Measurements from ENCODE around the gene KCND3. TPM values are rescaled to one million over a fixed set of nuclear protein-coding genes. Genes with fewer than 3 reads are reported as not detected.

The KCND3 gene
- total RNA-seq, 1 donor from 2014 or later: 0.15 TPM

- no peaks in the 10 kb centered on the region for H3K36me3 Mint-ChIP-seq (ENCODE audit: low read depth, unreplicated experiment)
- TF ChIP-seq, protein P1, sequence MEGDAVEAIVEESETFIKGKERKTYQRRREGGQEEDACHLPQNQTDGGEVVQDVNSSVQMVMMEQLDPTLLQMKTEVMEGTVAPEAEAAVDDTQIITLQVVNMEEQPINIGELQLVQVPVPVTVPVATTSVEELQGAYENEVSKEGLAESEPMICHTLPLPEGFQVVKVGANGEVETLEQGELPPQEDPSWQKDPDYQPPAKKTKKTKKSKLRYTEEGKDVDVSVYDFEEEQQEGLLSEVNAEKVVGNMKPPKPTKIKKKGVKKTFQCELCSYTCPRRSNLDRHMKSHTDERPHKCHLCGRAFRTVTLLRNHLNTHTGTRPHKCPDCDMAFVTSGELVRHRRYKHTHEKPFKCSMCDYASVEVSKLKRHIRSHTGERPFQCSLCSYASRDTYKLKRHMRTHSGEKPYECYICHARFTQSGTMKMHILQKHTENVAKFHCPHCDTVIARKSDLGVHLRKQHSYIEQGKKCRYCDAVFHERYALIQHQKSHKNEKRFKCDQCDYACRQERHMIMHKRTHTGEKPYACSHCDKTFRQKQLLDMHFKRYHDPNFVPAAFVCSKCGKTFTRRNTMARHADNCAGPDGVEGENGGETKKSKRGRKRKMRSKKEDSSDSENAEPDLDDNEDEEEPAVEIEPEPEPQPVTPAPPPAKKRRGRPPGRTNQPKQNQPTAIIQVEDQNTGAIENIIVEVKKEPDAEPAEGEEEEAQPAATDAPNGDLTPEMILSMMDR (IDR thresholded peaks at IDR 0.05; ENCODE audit: unreplicated experiment): no peak
- H3K9me3 Mint-ChIP-seq (ENCODE audit: unreplicated experiment): no peaks in the 10 kb centered on the region
- no peak for DNase-seq (ENCODE audit: low spot score)
- H3K27ac Mint-ChIP-seq (ENCODE audit: unreplicated experiment): no peak overlapping the region
- no peak overlapping the region for H3K4me3 Mint-ChIP-seq (ENCODE audit: unreplicated experiment)
- no peaks in the 10 kb centered on the region for H3K27me3 Mint-ChIP-seq (ENCODE audit: unreplicated experiment)
- H3K4me1 Mint-ChIP-seq (ENCODE audit: unreplicated experiment): no peaks in the 10 kb centered on the region
These were observed 82.7 kb downstream of the KCND3 start for GRCh38 chr1:111906816-111907215.

GRCh38 chr1:111906111-111906510, 83.4 kb downstream of the KCND3 start:
- no peak for DNase-seq (ENCODE audit: low spot score)
- no peaks in the 10 kb centered on the region for H3K4me1 Mint-ChIP-seq (ENCODE audit: unreplicated experiment)
- H3K27me3 Mint-ChIP-seq (ENCODE audit: unreplicated experiment): no peaks in the 10 kb centered on the region
- no peak overlapping the region for H3K4me3 Mint-ChIP-seq (ENCODE audit: unreplicated experiment)
- H3K9me3 Mint-ChIP-seq (ENCODE audit: unreplicated experiment): no peaks in the 10 kb centered on the region
- no peak overlapping the region for H3K27ac Mint-ChIP-seq (ENCODE audit: unreplicated experiment)
- TF ChIP-seq, protein P1 (IDR thresholded peaks at IDR 0.05; ENCODE audit: unreplicated experiment): no peak
- H3K36me3 Mint-ChIP-seq (ENCODE audit: low read depth, unreplicated experiment): no peaks in the 10 kb centered on the region

DNA sequence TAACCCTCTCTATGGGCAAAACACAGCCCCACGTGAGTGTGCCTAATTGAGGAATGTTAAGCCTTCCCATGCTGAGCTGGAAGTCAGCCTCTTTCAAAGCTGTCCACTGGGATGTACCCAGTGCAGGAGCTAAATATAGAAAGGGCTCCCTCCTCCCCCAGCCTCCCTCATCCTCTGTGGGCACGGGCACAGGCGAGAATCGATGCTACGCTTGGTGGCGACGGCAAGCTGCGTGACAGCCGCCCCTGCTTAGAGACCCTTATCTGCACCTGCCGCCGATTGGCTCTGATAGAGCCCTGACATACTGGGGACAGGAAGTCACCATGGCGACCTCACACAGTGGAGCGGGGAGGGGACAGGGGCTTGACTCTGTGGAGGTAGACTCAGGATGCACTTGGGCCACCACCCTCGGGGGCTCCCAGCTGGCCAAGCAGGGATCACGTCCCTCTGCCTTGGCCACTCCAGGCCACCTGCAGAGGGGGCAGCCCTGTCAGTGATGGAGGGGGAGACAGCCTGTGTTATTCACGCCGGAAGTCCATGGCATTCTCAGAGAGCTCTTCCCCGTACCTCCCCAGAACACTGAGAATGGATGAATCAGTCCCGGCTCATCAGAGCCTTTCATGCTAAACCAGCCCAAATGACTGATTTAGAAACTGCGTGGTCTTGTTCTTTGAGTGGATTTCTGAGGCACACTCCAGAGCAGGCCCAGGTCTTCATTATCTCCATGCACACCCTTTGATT, 84.8 kb downstream of the KCND3 start:
- Mint-ChIP-seq H3K36me3 (ENCODE audit: low read depth, unreplicated experiment) (no peaks in the 10 kb centered on the region), H3K4me1 (ENCODE audit: unreplicated experiment) (no peaks in the 10 kb centered on the region), H3K4me3 (ENCODE audit: unreplicated experiment) (no peak overlapping the region), H3K27ac (ENCODE audit: unreplicated experiment) (no peak overlapping the region), H3K9me3 (ENCODE audit: unreplicated experiment) (no peaks in the 10 kb centered on the region), H3K27me3 (ENCODE audit: unreplicated experiment) (no peaks in the 10 kb centered on the region)
- TF ChIP-seq, protein P1 (IDR thresholded peaks at IDR 0.05; ENCODE audit: unreplicated experiment): no peak
- no peak for DNase-seq (ENCODE audit: low spot score)

GRCh38 chr1:111903871-111904449, 85.5 kb downstream of the KCND3 start:
- Mint-ChIP-seq H3K27me3 (ENCODE audit: unreplicated experiment) (no peaks in the 10 kb centered on the region), H3K9me3 (ENCODE audit: unreplicated experiment) (no peaks in the 10 kb centered on the region), H3K4me3 (ENCODE audit: unreplicated experiment) (no peak overlapping the region), H3K36me3 (ENCODE audit: low read depth, unreplicated experiment) (no peaks in the 10 kb centered on the region), H3K27ac (ENCODE audit: unreplicated experiment) (no peak overlapping the region), H3K4me1 (ENCODE audit: unreplicated experiment) (no peaks in the 10 kb centered on the region)
- no peak for DNase-seq (ENCODE audit: low spot score)
- TF ChIP-seq, protein P1 (IDR thresholded peaks at IDR 0.05; ENCODE audit: unreplicated experiment): no peak
